ENCODE measurements around the gene KDELR3.

The KDELR3 gene

GRCh38 chr22:38501797-38502672, 34.1 kb downstream of the KDELR3 start:
- H3K9me3 ChIP-seq (ENCODE audit: low read length), result no peaks in the 10 kb centered on the region
- H3K9ac ChIP-seq (ENCODE audit: low read length), result no peak overlapping the region; the same call in 1 of the 2 replicates
- H3K27me3 ChIP-seq (ENCODE audit: insufficient read depth, low read length), result no peaks in the 10 kb centered on the region
- H3K27ac ChIP-seq (ENCODE audit: low read depth, low read length, poor library complexity, severe bottlenecking), result no peak overlapping the region
- peaks cover 48% of the 10 kb centered on the region for H3K79me2 ChIP-seq (ENCODE audit: insufficient read depth, low read length)
- H2AFZ ChIP-seq (ENCODE audit: low read length), result no peak overlapping the region
- TF ChIP-seq, protein P1, sequence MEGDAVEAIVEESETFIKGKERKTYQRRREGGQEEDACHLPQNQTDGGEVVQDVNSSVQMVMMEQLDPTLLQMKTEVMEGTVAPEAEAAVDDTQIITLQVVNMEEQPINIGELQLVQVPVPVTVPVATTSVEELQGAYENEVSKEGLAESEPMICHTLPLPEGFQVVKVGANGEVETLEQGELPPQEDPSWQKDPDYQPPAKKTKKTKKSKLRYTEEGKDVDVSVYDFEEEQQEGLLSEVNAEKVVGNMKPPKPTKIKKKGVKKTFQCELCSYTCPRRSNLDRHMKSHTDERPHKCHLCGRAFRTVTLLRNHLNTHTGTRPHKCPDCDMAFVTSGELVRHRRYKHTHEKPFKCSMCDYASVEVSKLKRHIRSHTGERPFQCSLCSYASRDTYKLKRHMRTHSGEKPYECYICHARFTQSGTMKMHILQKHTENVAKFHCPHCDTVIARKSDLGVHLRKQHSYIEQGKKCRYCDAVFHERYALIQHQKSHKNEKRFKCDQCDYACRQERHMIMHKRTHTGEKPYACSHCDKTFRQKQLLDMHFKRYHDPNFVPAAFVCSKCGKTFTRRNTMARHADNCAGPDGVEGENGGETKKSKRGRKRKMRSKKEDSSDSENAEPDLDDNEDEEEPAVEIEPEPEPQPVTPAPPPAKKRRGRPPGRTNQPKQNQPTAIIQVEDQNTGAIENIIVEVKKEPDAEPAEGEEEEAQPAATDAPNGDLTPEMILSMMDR (IDR thresholded peaks at IDR 0.05; ENCODE audit: low read length), result no peak
- TF ChIP-seq EZH2 (IDR thresholded peaks at IDR 0.05; ENCODE audit: borderline replicate concordance, low read length), result no peak
- peaks cover 28% of the 10 kb centered on the region for H3K4me1 ChIP-seq (ENCODE audit: insufficient read depth, low read length, severe bottlenecking)
- H3F3A ChIP-seq (ENCODE audit: insufficient read depth, low read length), result no peaks in the 10 kb centered on the region
- peaks cover 83% of the 10 kb centered on the region for H3K36me3 ChIP-seq (ENCODE audit: insufficient read depth, low read length)
- H3K4me2 ChIP-seq (ENCODE audit: low read length), result peak overlapping the region; percentile 99; the same call in 1 of the 2 replicates
- peak overlapping the region; percentile 96 for H3K4me3 ChIP-seq (ENCODE audit: low read depth, low read length, poor library complexity, severe bottlenecking)
- no peaks in the 10 kb centered on the region for H3K9me2 ChIP-seq (ENCODE audit: low read depth, low read length)
- peaks cover 12% of the 10 kb centered on the region; the same call in 1 of the 2 replicates for H4K20me1 ChIP-seq (ENCODE audit: insufficient read depth, low read length)

DNA sequence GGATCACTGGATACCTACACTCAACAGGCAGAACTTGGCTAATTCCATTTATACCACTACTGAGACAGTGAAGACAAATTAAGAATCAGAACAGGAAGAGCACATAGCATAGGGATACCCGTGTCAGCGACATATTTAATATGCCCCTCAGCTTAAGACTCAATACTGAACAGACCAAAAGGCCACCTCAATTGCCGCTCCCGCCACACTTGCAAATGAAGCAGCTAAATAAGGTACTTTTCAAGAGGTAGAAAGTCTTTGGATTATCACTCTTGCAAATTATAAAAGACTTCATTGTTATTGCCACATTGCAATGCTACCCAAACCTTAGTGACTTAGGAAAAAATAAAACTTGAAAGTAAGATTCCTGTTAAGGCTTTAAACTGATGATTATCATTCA, 35.1 kb downstream of the KDELR3 start:
- H2AFZ ChIP-seq (ENCODE audit: low read length), result no peak overlapping the region
- H4K20me1 ChIP-seq (ENCODE audit: insufficient read depth, low read length), result peaks cover 12% of the 10 kb centered on the region; the same call in 1 of the 2 replicates
- H3K9me3 ChIP-seq (ENCODE audit: low read length), result no peaks in the 10 kb centered on the region
- H3K27ac ChIP-seq (ENCODE audit: low read depth, low read length, poor library complexity, severe bottlenecking), result no peak overlapping the region
- peak overlapping the region; percentile 99 for H3K4me2 ChIP-seq (ENCODE audit: low read length)
- no peak for TF ChIP-seq EZH2 (IDR thresholded peaks at IDR 0.05; ENCODE audit: borderline replicate concordance, low read length)
- TF ChIP-seq, protein P1 (IDR thresholded peaks at IDR 0.05; ENCODE audit: low read length), result no peak
- H3K27me3 ChIP-seq (ENCODE audit: insufficient read depth, low read length), result no peaks in the 10 kb centered on the region
- H3K4me3 ChIP-seq (ENCODE audit: low read depth, low read length, poor library complexity, severe bottlenecking), result peak overlapping the region; percentile 96
- H3K9me2 ChIP-seq (ENCODE audit: low read depth, low read length), result no peaks in the 10 kb centered on the region
- H3K36me3 ChIP-seq (ENCODE audit: insufficient read depth, low read length), result peaks cover 74% of the 10 kb centered on the region
- H3K4me1 ChIP-seq (ENCODE audit: insufficient read depth, low read length, severe bottlenecking), result peaks cover 31% of the 10 kb centered on the region
- peak overlapping the region; percentile 99; the same call in 1 of the 2 replicates for H3K9ac ChIP-seq (ENCODE audit: low read length)
- no peaks in the 10 kb centered on the region for H3F3A ChIP-seq (ENCODE audit: insufficient read depth, low read length)
- H3K79me2 ChIP-seq (ENCODE audit: insufficient read depth, low read length), result peaks cover 48% of the 10 kb centered on the region

- Histone ChIP-seq H3K9me3 (ENCODE audit: low read length) (no peaks in the 10 kb centered on the region), H3F3A (ENCODE audit: insufficient read depth, low read length) (no peaks in the 10 kb centered on the region), H3K27me3 (ENCODE audit: insufficient read depth, low read length) (no peaks in the 10 kb centered on the region), H3K9ac (ENCODE audit: low read length) (peak overlapping the region; percentile 99), H3K4me2 (ENCODE audit: low read length) (peak overlapping the region; percentile 99), H3K9me2 (ENCODE audit: low read depth, low read length) (no peaks in the 10 kb centered on the region), H3K79me2 (ENCODE audit: insufficient read depth, low read length) (peaks cover 48% of the 10 kb centered on the region), H3K27ac (ENCODE audit: low read depth, low read length, poor library complexity, severe bottlenecking) (peak overlapping the region; percentile 91), H3K4me1 (ENCODE audit: insufficient read depth, low read length, severe bottlenecking) (peaks cover 36% of the 10 kb centered on the region), H4K20me1 (ENCODE audit: insufficient read depth, low read length) (peaks cover 12% of the 10 kb centered on the region; the same call in 1 of the 2 replicates), H2AFZ (ENCODE audit: low read length) (no peak overlapping the region), H3K4me3 (ENCODE audit: low read depth, low read length, poor library complexity, severe bottlenecking) (peak overlapping the region; percentile 96), H3K36me3 (ENCODE audit: insufficient read depth, low read length) (peaks cover 54% of the 10 kb centered on the region)
- TF ChIP-seq, protein P1 (IDR thresholded peaks at IDR 0.05; ENCODE audit: low read length), result peak; percentile 13; the same call in 1 of the 2 replicates
- no peak for TF ChIP-seq EZH2 (IDR thresholded peaks at IDR 0.05; ENCODE audit: borderline replicate concordance, low read length)
These were observed 37.0 kb downstream of the KDELR3 start for GRCh38 chr22:38504731-38505540.

All from OCI-LY1 (cell line).